Ovary (tissue), 9 donors: ENCODE results near the gene CEP78. TPM values are rescaled to one million over a fixed set of nuclear protein-coding genes. Genes with fewer than 3 reads are reported as not detected.

Source experiments
- DNase-seq, 5 donors: peaks; one replicate each; pipeline ENCODE4 v3.0.0-alpha.2; 2019 to 2020
- H3K27ac ChIP-seq, 2 donors: fragments of 200-600 bp; one replicate each; pipeline versions ENCODE4 v1.5.1 to v1.8.0; 2019 to 2022
- H3K27me3 ChIP-seq: fragments of 200-600 bp; one replicate; pipeline ENCODE4 v1.8.0; 2022
- H3K36me3 ChIP-seq: fragments of 200-600 bp; sonication (generic); one replicate; pipeline ENCODE4 v1.5.1; 2019
- H3K4me1 ChIP-seq: one replicate; pipeline ENCODE4 v1.8.1; 2013; ENCODE audit warnings: mild to moderate bottlenecking, moderate library complexity; ENCODE audit not compliant: insufficient read depth
- H3K4me3 ChIP-seq: fragments of 200-600 bp; sonication (generic); one replicate; pipeline ENCODE4 v1.5.1; 2017
- H3K9me3 ChIP-seq, 2 donors: fragments of 200-600 bp in 1 of 2; sonication (generic) in 1 of 2; one replicate each; pipeline versions ENCODE4 v1.5.1 to v1.8.1; 2013 to 2019; ENCODE audit warnings: mild to moderate bottlenecking in 1 of 2, moderate library complexity in 1 of 2
- CTCF ChIP-seq, 3 donors: fragments of 450-650 bp in 2 of 3; fragments of 200-600 bp in 1 of 3; IDR thresholded peaks; one replicate each; pipeline versions ENCODE4 v1.5.1 to v1.8.0; 2016 to 2022; ENCODE audit warnings: antibody characterized with exemption in 3 of 3, mild to moderate bottlenecking in 1 of 3
- EP300 ChIP-seq: sonication (generic); formaldehyde crosslinking; IDR thresholded peaks from one replicate; pipeline ENCODE4 v1.6.1; 2017; ENCODE audit warnings: antibody characterized with exemption
- POLR2A ChIP-seq: fragments of 450-650 bp; IDR thresholded peaks from one replicate; pipeline ENCODE4 v1.6.1; 2017; ENCODE audit warnings: antibody characterized with exemption, mild to moderate bottlenecking, moderate library complexity
- WGBS, 3 donors: extraction: QIAGEN DNeasy Blood & Tissue Kit in 1 of 3; methylation state at CpG; one replicate each; pipeline versions ENCODE4 v1.1.5 to v1.1.7; 2013 to 2017; 5-methylcytosine and 5-hydroxymethylcytosine counted together
- intact Hi-C, 4 donors: fragments of 100-400 bp; cut with DNase I; formaldehyde crosslinking; loops; one replicate each; pipeline versions ENCODE4 v1.11.0 to v1.15.1; 2022 to 2023
- polyA plus RNA-seq, 2 donors: library from polyadenylated mRNA; stranded (reverse); fragments of 200-250 nt in 1 of 2; fragments of 350-450 nt in 1 of 2; fragmentation: Illumina TruSeq in 1 of 2; extraction: RNeasy Lipid Tissue Mini Kit (QIAGEN cat#74804) in 1 of 2; gene quantifications; one replicate each; pipeline ENCODE4 v1.2.3, GENCODE V29; 2013 to 2014
- total RNA-seq, 7 donors: library from RNA; depleted of rRNA in 2 of 7; stranded (reverse); fragments of >200 nt in 2 of 7; fragmentation: NEBNext Ultra II Directional in 3 of 7; extraction: Animal tissue kit (Norgen Biotek cat#: 25700) in 3 of 7; gene quantifications; one replicate each; pipeline versions ENCODE4 v1.1.0 to v1.2.4, GENCODE V29; 2016 to 2023
- donor health status: DM: no; HTN: no; CAD: no; lungs with moderate emphysema.
- donor health status: DM: no; HTN: no; CAD: no.
- donor health status: Bipolar disorder and iron deficiency.
- donor health status: DM: yes; HTN: yes; CAD: no.
- donor health status: DM: no; HTN: no; CAD: no.
- donor health status: DM: yes; HTN: yes; CAD: no.

The CEP78 gene
- total and polyA plus RNA-seq, 9 donors = 6.1 to 25.6 (median 14.4) TPM

- TF ChIP-seq POLR2A (no peak), CTCF (IDR thresholded peaks at IDR 0.05) (no peak), EP300 (no peak)
- Histone ChIP-seq H3K27ac (no peak overlapping the region), H3K4me3 (no peak overlapping the region), H3K9me3 (no peaks in the 10 kb centered on the region), H3K27me3 (no peaks in the 10 kb centered on the region), H3K4me1 (no peaks in the 10 kb centered on the region), H3K36me3 (no peaks in the 10 kb centered on the region)
- intact Hi-C loops = no loop called here
- no peak for DNase-seq
- WGBS, 3 donors = 95 to 99% (median 97%) methylated on average over 3 of the region's 3 CpGs
These were observed 67.6 kb downstream of the CEP78 start for GRCh38 chr9:78303377-78304062.

GRCh38 chr9:78304357-78304756 is 68.5 kb downstream of the CEP78 start:
- Histone ChIP-seq H3K4me3 (no peak overlapping the region), H3K36me3 (no peaks in the 10 kb centered on the region), H3K4me1 (no peaks in the 10 kb centered on the region), H3K27ac (no peak overlapping the region), H3K9me3 (no peaks in the 10 kb centered on the region), H3K27me3 (no peaks in the 10 kb centered on the region)
- TF ChIP-seq CTCF (IDR thresholded peaks at IDR 0.05) (no peak), POLR2A (no peak), EP300 (no peak)
- intact Hi-C loops = no loop called here
- no peak for DNase-seq
- WGBS, 3 donors = 78 to 86% (median 86%) methylated on average over 1 of the region's 1 CpG

- WGBS, 3 donors = 83 to 92% (median 86%) methylated on average over 16 of the region's 16 CpGs
- Histone ChIP-seq H3K4me1 (no peaks in the 10 kb centered on the region), H3K9me3 (no peaks in the 10 kb centered on the region), H3K27ac (no peak overlapping the region), H3K36me3 (no peaks in the 10 kb centered on the region), H3K27me3 (no peaks in the 10 kb centered on the region), H3K4me3 (no peak overlapping the region)
- DNase-seq = no peak
- TF ChIP-seq EP300 = no peak
- TF ChIP-seq CTCF (IDR thresholded peaks at IDR 0.05) = no peak
- no peak for TF ChIP-seq POLR2A
- intact Hi-C loops = no loop called here
These were observed 70.6 kb downstream of the CEP78 start for GRCh38 chr9:78306222-78307076.

GRCh38 chr9:78307360-78307759 is 71.5 kb downstream of the CEP78 start:
- intact Hi-C loops = no loop called here
- TF ChIP-seq CTCF (IDR thresholded peaks at IDR 0.05) (no peak), EP300 (no peak), POLR2A (no peak)

More at GRCh38 chr9:78307360-78307759, 71.5 kb downstream of the CEP78 start:
- Histone ChIP-seq H3K27ac (no peak overlapping the region), H3K9me3 (no peaks in the 10 kb centered on the region), H3K36me3 (no peaks in the 10 kb centered on the region), H3K4me3 (no peak overlapping the region), H3K4me1 (no peaks in the 10 kb centered on the region), H3K27me3 (no peaks in the 10 kb centered on the region)
- WGBS, 3 donors = 82 to 95% (median 89%) methylated on average over 2 of the region's 2 CpGs
- DNase-seq = no peak
